Measurements from ENCODE around the gene GNL1.

DNA sequence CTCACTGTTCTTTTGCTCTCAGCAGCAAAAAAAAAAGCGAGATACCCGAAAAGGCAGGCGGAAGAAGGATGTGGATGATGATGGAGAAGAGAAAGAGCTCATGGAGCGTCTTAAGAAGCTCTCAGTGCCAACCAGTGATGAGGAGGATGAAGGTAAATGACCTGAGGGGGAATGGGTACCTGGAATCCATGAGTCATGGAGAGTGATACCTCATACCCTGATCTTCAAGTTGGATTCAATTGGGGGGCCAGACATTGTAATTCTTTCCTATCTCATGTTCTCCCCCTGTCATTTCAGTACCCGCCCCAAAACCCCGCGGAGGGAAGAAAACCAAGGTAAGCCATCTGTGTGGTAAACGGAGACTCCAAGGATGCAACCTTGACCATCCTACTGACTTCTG, 21.8 kb upstream of the GNL1 start:
- TF ChIP-seq, protein P1, sequence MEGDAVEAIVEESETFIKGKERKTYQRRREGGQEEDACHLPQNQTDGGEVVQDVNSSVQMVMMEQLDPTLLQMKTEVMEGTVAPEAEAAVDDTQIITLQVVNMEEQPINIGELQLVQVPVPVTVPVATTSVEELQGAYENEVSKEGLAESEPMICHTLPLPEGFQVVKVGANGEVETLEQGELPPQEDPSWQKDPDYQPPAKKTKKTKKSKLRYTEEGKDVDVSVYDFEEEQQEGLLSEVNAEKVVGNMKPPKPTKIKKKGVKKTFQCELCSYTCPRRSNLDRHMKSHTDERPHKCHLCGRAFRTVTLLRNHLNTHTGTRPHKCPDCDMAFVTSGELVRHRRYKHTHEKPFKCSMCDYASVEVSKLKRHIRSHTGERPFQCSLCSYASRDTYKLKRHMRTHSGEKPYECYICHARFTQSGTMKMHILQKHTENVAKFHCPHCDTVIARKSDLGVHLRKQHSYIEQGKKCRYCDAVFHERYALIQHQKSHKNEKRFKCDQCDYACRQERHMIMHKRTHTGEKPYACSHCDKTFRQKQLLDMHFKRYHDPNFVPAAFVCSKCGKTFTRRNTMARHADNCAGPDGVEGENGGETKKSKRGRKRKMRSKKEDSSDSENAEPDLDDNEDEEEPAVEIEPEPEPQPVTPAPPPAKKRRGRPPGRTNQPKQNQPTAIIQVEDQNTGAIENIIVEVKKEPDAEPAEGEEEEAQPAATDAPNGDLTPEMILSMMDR (IDR thresholded peaks at IDR 0.05; ENCODE audit: borderline replicate concordance, extremely low read depth, low read length, poor library complexity, severe bottlenecking), result no peak
- TF ChIP-seq EZH2 (IDR thresholded peaks at IDR 0.05; ENCODE audit: borderline replicate concordance, low read depth, low read length, severe bottlenecking), result no peak

Data from DND-41 (cell line).